ENCODE data around the gene CPN1.

Gene CPN1

DNA sequence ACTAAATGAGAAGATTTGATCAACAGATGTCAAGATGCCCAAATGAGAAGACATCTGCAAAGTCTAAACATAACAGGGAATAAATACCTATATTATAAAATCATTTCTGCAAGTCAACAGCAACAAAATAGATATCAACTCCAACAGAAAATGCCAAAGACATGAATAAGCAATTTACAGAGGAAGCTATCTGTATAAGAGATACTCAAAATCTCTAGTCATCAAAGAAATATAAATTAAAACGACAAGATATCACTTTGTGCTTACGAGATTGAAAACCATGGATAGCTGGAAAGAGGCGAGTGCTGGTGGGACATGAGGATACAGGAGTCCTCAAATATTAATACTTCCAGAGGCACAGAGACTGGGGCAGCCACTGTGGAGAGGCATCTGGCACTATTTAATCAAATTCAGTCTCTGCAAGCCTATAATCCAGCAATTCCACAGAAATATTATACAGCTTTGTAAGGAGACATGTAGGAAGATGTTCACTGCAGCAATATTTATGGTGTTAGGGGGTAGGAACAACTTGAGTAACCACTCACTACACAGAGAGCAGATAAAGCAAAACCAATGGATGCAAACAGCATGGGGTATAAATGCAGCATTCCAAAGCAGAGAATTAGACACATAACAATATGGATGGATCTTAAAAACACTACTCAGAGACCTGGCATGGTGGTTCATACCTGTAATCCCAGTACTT is 76.7 kb downstream of the CPN1 start:
- Histone ChIP-seq H3K27me3 (no peaks in the 10 kb centered on the region), H3K4me3 (no peak overlapping the region), H4K20me1 (peaks cover 25% of the 10 kb centered on the region; the same call in 1 of the 2 replicates), H3K9ac (no peak overlapping the region), H3K4me1 (peaks cover 29% of the 10 kb centered on the region), H3K27ac (no peak overlapping the region), H3K9me3 (no peaks in the 10 kb centered on the region), H3K36me3 (no peaks in the 10 kb centered on the region), H3K4me2 (no peak overlapping the region)
- no peak for TF ChIP-seq Cebpa-rat (IDR thresholded peaks at IDR 0.05)

DNA sequence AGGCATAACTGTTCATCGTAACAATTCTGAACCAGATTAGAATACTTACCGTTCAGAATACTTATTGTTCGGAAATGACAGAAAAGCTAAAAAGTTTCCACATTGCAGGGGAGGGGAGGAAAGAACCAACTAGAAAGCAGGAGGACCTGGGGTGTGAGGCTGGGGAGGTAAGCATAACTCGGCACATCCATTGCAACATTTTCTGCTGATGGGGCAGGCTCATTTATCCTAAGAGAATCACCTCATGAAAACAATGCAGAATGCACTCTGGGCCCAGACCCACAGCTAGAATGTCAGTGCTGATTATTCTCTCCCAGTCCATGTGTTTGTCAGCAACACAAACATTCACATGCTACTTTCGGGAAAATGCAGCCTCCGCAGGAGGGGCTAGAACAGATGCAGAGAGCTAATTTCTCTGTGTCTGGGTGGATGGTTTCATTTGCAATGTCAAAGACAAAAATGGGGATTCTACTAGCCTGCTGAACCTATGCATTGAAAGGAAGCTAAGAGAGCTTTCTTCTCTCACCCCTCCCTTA is 81.5 kb downstream of the CPN1 start:
- Histone ChIP-seq H3K4me3 (no peak overlapping the region), H3K27ac (no peak overlapping the region), H3K9me3 (no peaks in the 10 kb centered on the region), H3K36me3 (no peaks in the 10 kb centered on the region), H3K9ac (no peak overlapping the region), H4K20me1 (no peaks in the 10 kb centered on the region), H3K27me3 (no peaks in the 10 kb centered on the region), H3K4me1 (peaks cover 37% of the 10 kb centered on the region), H3K4me2 (no peak overlapping the region)
- TF ChIP-seq Cebpa-rat (IDR thresholded peaks at IDR 0.05), result no peak

DNA sequence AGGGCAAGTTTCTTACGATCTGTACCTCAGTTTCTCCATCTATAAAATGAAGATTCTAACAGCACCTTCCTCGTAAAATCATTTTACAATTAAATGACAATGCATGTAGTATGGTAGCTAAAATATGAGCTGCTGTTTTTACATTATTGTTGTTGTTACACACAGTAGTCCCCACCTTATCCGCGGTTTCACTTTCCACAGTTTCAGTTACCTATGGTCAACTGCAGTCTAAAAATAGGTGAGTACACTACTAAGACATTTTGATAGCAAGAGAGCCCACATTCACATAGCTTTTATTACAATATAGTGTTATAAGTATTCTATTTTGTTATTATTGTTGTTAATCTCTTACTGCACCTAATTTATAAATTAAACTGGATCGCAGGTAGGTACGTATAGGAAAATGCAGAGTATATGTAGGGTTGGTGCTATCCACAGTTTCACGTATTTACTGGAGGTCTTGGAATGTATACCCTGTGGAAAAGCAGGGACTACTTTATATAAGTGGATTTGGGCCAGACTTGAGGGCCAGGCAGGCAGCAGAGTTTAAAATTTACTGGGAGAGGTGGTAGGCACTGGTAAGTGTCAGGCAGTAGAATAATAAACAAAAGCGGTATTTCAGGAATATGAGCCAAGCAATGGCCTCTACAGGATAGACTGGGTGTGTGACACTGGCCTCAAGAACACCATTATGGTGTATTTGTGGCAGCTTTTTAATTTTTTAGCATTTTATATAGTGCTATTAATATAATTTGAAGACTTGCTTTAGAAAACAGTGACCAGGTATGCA is 82.2 kb downstream of the CPN1 start:
- H3K4me3 ChIP-seq, result no peak overlapping the region
- H3K9ac ChIP-seq, result no peak overlapping the region

DNA sequence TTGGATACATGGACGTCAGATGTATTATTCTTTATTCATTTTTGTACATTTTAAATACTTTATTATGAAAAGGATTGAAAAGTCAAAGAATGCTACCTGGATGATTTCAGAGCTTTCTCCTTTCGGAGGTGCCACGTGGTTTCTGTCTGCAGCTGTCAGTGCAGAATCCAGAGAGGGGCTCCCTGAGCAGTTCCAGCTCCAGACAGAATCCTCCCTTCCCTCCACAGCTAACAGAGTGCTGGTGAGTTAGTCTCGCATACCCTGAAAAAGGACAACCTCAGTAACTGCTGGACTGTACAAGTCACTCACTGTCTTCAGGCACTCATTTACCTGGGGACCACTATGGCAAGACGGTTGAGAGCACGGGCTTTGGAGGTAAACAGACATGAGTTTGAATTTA is 82.8 kb downstream of the CPN1 start:
- Histone ChIP-seq H3K4me2 (no peak overlapping the region), H3K4me3 (no peak overlapping the region), H3K4me1 (peaks cover 50% of the 10 kb centered on the region), H3K27ac (no peak overlapping the region), H3K9ac (no peak overlapping the region), H3K9me3 (no peaks in the 10 kb centered on the region), H3K27me3 (no peaks in the 10 kb centered on the region), H4K20me1 (no peaks in the 10 kb centered on the region), H3K36me3 (no peaks in the 10 kb centered on the region)
- no peak for TF ChIP-seq Cebpa-rat (IDR thresholded peaks at IDR 0.05)

More for the DNA sequence above, 82.2 kb downstream of the CPN1 start:
- no peak overlapping the region for H3K4me2 ChIP-seq
- H3K27ac ChIP-seq, result no peak overlapping the region
- H3K27me3 ChIP-seq, result no peaks in the 10 kb centered on the region
- H3K36me3 ChIP-seq, result no peaks in the 10 kb centered on the region
- H3K9me3 ChIP-seq, result no peaks in the 10 kb centered on the region
- no peak for TF ChIP-seq Cebpa-rat (IDR thresholded peaks at IDR 0.05)
- no peaks in the 10 kb centered on the region for H4K20me1 ChIP-seq
- peaks cover 44% of the 10 kb centered on the region for H3K4me1 ChIP-seq

DNA sequence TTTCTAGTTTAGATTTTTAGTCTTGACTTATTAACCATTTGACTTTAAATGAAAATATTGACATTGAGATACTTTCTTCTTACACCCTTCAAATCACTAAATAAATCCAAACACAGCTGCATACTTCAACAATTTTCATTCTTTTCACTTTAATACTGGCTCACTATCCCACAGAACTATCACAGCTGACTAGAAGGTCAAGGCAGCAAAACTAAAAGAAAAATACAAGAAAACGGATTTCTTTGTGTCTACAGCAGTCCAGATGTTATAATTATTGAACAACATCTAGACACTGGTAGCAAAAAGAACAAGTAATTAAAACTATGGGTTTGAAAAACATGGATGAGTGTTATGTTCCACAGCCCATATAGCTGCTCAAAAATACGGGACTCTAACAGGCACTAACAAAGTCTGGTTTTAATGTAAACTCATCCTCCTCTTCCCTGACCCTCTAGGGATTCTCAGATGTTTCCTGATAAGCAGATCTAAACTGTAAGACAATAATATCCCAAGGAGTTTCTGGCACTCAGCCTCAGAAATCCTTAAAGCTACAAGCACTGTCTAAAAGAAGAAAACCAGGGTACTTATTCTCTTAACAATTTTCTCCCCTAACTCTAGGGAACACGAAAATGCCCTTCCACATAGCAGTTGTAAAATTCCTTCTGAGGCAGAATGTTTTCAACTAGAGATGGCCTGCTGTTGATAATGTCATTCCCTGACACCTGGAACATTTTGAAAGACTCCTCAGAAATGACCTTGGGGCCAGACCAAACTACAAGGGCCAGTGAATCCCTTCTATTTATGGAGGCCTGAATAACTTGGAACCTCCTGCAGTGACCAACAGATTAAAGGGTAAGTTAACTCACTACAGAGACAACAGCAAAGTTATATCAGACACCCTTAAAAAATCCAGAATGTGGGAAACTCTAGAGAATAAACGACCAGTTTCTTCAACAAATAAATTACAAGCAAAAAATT is 84.7 kb downstream of the CPN1 start:
- Histone ChIP-seq H3K4me3 (no peak overlapping the region), H3K4me2 (peak overlapping the region; percentile 68), H3K36me3 (no peaks in the 10 kb centered on the region), H3K9ac (peak overlapping the region; percentile 59), H3K27ac (peak overlapping the region; percentile 45), H4K20me1 (no peaks in the 10 kb centered on the region), H3K4me1 (peaks cover 55% of the 10 kb centered on the region), H3K27me3 (no peaks in the 10 kb centered on the region), H3K9me3 (no peaks in the 10 kb centered on the region)
- no peak for TF ChIP-seq Cebpa-rat (IDR thresholded peaks at IDR 0.05)

DNA sequence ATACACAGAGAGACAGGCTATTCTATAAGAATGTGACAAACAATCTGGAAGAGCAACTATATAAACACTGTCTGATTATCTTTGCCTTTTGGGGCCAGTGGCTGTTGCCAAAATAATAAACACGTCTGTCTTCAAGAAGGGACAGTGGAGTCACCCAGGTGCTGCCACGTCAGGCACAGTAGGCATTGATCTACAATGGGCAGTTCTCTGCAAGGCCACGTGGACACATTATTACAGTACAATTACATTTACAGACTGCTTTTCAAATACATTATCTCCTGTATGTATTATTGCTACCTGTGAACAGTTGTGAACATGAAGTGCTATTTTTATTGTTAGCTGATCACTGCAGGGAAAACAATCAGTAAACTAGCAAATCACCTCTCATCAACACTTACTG is 86.0 kb downstream of the CPN1 start:
- no peak overlapping the region for H3K9ac ChIP-seq
- no peaks in the 10 kb centered on the region for H3K27me3 ChIP-seq
- no peak for TF ChIP-seq Cebpa-rat (IDR thresholded peaks at IDR 0.05)
- H3K36me3 ChIP-seq, result no peaks in the 10 kb centered on the region
- H4K20me1 ChIP-seq, result no peaks in the 10 kb centered on the region
- peak overlapping the region; percentile 68 for H3K4me2 ChIP-seq
- peaks cover 55% of the 10 kb centered on the region for H3K4me1 ChIP-seq
- no peaks in the 10 kb centered on the region for H3K9me3 ChIP-seq
- H3K27ac ChIP-seq, result no peak overlapping the region
- no peak overlapping the region for H3K4me3 ChIP-seq

DNA sequence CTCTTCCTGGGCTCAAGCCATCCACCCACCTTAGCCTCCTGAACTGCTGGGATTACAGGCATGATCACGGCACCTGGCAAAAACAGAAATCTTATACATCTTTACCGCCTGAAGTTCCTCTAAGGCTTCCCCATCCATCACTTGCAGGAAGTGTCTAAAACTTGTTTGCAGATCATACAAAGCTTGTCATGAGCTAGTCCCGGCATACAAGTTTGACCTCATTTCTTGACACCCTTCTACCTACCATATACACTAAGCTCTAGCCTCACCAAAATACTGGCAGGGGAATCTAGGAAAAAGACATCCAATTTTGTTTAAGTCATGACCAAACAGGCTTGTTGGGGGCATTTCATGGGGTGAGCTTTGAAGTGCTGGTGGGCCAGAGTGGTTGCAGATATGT is 86.4 kb downstream of the CPN1 start:
- no peaks in the 10 kb centered on the region for H3K27me3 ChIP-seq
- peak overlapping the region; percentile 68 for H3K4me2 ChIP-seq
- H3K9ac ChIP-seq, result no peak overlapping the region
- H4K20me1 ChIP-seq, result no peaks in the 10 kb centered on the region
- no peaks in the 10 kb centered on the region for H3K9me3 ChIP-seq
- no peaks in the 10 kb centered on the region for H3K36me3 ChIP-seq
- no peak overlapping the region for H3K4me3 ChIP-seq
- H3K27ac ChIP-seq, result no peak overlapping the region
- no peak for TF ChIP-seq Cebpa-rat (IDR thresholded peaks at IDR 0.05)
- peaks cover 55% of the 10 kb centered on the region for H3K4me1 ChIP-seq

DNA sequence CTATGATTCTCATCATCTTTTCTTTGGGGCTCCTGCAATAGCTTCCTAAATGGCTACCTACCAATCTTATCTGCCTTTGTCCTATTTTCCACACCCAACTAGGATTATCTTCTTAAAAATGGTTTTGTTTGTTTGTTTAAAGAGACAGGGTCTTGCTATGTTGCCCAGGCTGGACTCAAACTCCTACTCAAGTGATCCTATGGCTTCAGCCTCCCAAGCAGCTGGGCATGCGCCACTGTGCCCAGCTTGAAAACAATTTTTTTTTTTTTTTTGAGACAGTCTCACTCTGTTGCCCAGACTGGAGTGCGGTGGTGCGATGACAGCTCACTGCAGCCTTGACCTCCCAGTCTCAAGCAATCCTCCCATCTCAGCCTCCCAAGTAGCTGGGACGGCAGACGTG is 86.9 kb downstream of the CPN1 start:
- H3K27me3 ChIP-seq, result no peaks in the 10 kb centered on the region
- no peaks in the 10 kb centered on the region for H3K36me3 ChIP-seq
- H3K4me1 ChIP-seq, result peaks cover 55% of the 10 kb centered on the region
- no peak overlapping the region for H3K27ac ChIP-seq
- H3K9ac ChIP-seq, result no peak overlapping the region
- no peak for TF ChIP-seq Cebpa-rat (IDR thresholded peaks at IDR 0.05)
- H4K20me1 ChIP-seq, result no peaks in the 10 kb centered on the region
- peak overlapping the region; percentile 68 for H3K4me2 ChIP-seq
- no peaks in the 10 kb centered on the region for H3K9me3 ChIP-seq
- H3K4me3 ChIP-seq, result no peak overlapping the region
